ENCODE measurements around the gene NSA2.

DNA sequence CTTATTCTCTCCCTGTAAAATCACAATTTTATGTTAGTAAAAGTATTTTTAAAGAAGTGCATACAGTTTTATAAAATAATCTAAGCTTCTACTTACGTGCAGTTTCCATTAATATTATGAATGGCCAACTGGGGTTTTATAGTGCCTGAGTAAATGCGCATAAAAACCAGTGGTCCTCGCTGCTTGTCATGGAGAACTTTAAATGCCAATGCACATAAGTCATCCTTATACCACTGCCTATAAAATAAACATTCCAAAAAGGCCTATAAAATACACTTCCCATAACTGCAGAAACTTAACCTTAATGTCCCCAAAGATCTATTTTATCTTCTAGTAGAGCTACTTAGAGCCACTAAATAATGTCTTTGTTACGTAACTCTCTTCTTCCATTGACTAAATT lies 28.6 kb upstream of the NSA2 start:
- TF ChIP-seq, protein P1, sequence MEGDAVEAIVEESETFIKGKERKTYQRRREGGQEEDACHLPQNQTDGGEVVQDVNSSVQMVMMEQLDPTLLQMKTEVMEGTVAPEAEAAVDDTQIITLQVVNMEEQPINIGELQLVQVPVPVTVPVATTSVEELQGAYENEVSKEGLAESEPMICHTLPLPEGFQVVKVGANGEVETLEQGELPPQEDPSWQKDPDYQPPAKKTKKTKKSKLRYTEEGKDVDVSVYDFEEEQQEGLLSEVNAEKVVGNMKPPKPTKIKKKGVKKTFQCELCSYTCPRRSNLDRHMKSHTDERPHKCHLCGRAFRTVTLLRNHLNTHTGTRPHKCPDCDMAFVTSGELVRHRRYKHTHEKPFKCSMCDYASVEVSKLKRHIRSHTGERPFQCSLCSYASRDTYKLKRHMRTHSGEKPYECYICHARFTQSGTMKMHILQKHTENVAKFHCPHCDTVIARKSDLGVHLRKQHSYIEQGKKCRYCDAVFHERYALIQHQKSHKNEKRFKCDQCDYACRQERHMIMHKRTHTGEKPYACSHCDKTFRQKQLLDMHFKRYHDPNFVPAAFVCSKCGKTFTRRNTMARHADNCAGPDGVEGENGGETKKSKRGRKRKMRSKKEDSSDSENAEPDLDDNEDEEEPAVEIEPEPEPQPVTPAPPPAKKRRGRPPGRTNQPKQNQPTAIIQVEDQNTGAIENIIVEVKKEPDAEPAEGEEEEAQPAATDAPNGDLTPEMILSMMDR (IDR thresholded peaks at IDR 0.05; ENCODE audit: borderline replicate concordance, extremely low read depth, low read length, poor library complexity, severe bottlenecking), result no peak
- no peak for TF ChIP-seq EZH2 (IDR thresholded peaks at IDR 0.05; ENCODE audit: borderline replicate concordance, low read depth, low read length, severe bottlenecking)
